Neural cell (in vitro differentiated cells): ENCODE data around the gene TBC1D25. TPM values are rescaled to one million over a fixed set of nuclear protein-coding genes. Genes with fewer than 3 reads are reported as not detected.

ENCODE experiments used
- H2AFZ ChIP-seq: fragments of 200-600, 300-800 bp; sonication (generic), shearing (Covaris generic); 2 replicates; pipeline ENCODE4 v1.6.0; 2014; ENCODE audit warnings: low read depth, mild to moderate bottlenecking, antibody characterized with exemption, low read length, moderate library complexity
- H3F3A ChIP-seq: fragments of 200-600 bp; shearing (Covaris generic); 2 replicates; pipeline ENCODE4 v1.6.1; 2016; ENCODE audit warnings: mild to moderate bottlenecking, moderate library complexity, mixed read lengths, antibody characterized with exemption, low read length; ENCODE audit not compliant: insufficient read depth, poor library complexity, severe bottlenecking
- H3K27ac ChIP-seq: fragments of 200-600, 300-800 bp; sonication (generic), shearing (Covaris generic); 2 replicates; pipeline ENCODE4 v1.5.1; 2014; ENCODE audit warnings: mild to moderate bottlenecking, low read length, moderate library complexity
- H3K27me3 ChIP-seq: fragments of 300-800, 200-600 bp; sonication (generic), shearing (Covaris generic); 2 replicates; pipeline ENCODE4 v1.6.0; 2014; ENCODE audit warnings: mild to moderate bottlenecking, low read depth, low read length, moderate library complexity; ENCODE audit not compliant: insufficient read depth
- H3K36me3 ChIP-seq: fragments of 300-800, 200-600 bp; sonication (generic), shearing (Covaris generic); 2 replicates; pipeline ENCODE4 v1.5.1; 2014; ENCODE audit warnings: mild to moderate bottlenecking, antibody characterized with exemption, low read length, moderate library complexity; ENCODE audit not compliant: insufficient read depth
- H3K4me2 ChIP-seq: fragments of 300-800, 200-600 bp; sonication (generic), shearing (Covaris generic); 2 replicates; pipeline ENCODE4 v1.6.0; 2014; ENCODE audit warnings: mild to moderate bottlenecking, low read length
- H3K4me3 ChIP-seq: fragments of 300-800, 200-600 bp; sonication (generic), shearing (Covaris generic); 2 replicates; pipeline ENCODE4 v1.5.1; 2014; ENCODE audit warnings: mild to moderate bottlenecking, low read length, moderate library complexity
- H3K79me2 ChIP-seq: fragments of 200-600 bp; shearing (Covaris generic); replicated peaks from 2 replicates; pipeline ENCODE4 v1.6.0; 2014; ENCODE audit warnings: mild to moderate bottlenecking, low read length, moderate library complexity; ENCODE audit not compliant: insufficient read depth
- H3K9ac ChIP-seq: fragments of 300-800, 200-600 bp; sonication (generic), shearing (Covaris generic); 2 replicates; pipeline ENCODE4 v1.6.1; 2016; ENCODE audit warnings: mild to moderate bottlenecking, low read length, mixed read lengths
- H3K9me2 ChIP-seq: fragments of 200-600 bp; shearing (Covaris generic); 2 replicates; pipeline ENCODE4 v1.6.1; 2016; ENCODE audit warnings: mild to moderate bottlenecking, low read length, mixed read lengths; ENCODE audit not compliant: insufficient read depth
- H3K9me3 ChIP-seq: fragments of 200-600, 300-800 bp; sonication (generic), shearing (Covaris generic); 2 replicates; pipeline ENCODE4 v1.6.1; 2016; ENCODE audit warnings: mild to moderate bottlenecking, mixed run types, low read length, moderate library complexity, mixed read lengths
- H4K20me1 ChIP-seq: fragments of 200-600 bp; shearing (Covaris generic); 2 replicates; pipeline ENCODE4 v1.6.1; 2016; ENCODE audit warnings: mild to moderate bottlenecking, mixed run types; ENCODE audit not compliant: insufficient read depth
- EP300 ChIP-seq: fragments of 450-650 bp; conservative IDR thresholded peaks from 2 replicates; pipeline ENCODE4 v1.6.1; 2014; ENCODE audit warnings: antibody characterized with exemption, mild to moderate bottlenecking, moderate library complexity; ENCODE audit not compliant: poor library complexity, severe bottlenecking
- EZH2 ChIP-seq: fragments of 200-600, 300-800 bp; shearing (Covaris generic), sonication (generic); IDR thresholded peaks from 2 replicates; pipeline ENCODE4 v1.6.1; 2014; ENCODE audit warnings: antibody characterized with exemption, low read length, borderline replicate concordance, mild to moderate bottlenecking; ENCODE audit not compliant: insufficient read depth, poor library complexity, severe bottlenecking
- MXI1 ChIP-seq: fragments of 450-650 bp; conservative IDR thresholded peaks from 2 replicates; pipeline ENCODE4 v1.6.1; 2014; ENCODE audit warnings: antibody characterized with exemption, mild to moderate bottlenecking; ENCODE audit not compliant: poor library complexity, severe bottlenecking
- POLR2AphosphoS5 ChIP-seq: IDR thresholded peaks from 2 replicates; pipeline ENCODE4 v1.6.1; 2012
- RAD21 ChIP-seq: fragments of 450-650 bp; conservative IDR thresholded peaks from 2 replicates; pipeline ENCODE4 v1.6.1; 2014; ENCODE audit warnings: antibody characterized with exemption, mild to moderate bottlenecking, moderate library complexity
- SMC3 ChIP-seq: fragments of 450-650 bp; conservative IDR thresholded peaks from 2 replicates; pipeline ENCODE4 v1.6.1; 2014; ENCODE audit warnings: antibody characterized with exemption, mild to moderate bottlenecking, moderate library complexity; ENCODE audit not compliant: poor library complexity
- TAF1 ChIP-seq: IDR thresholded peaks from 2 replicates; pipeline ENCODE4 v1.6.1; 2012; ENCODE audit warnings: low read depth
- polyA plus RNA-seq: library from polyadenylated mRNA; depleted of rRNA; stranded (reverse); fragments of >200 nt; gene quantifications from 2 replicates; pipeline ENCODE4 v1.2.3, GENCODE V29; 2014
- TF ChIP-seq, protein P1 (sequence below): IDR thresholded peaks from 2 replicates; pipeline ENCODE4 v1.6.1; 2012; ENCODE audit warnings: borderline replicate concordance
- TF ChIP-seq, protein P2 (sequence below): fragments of 450-650 bp; IDR thresholded peaks from 2 replicates; pipeline ENCODE4 v1.5.1; 2014; ENCODE audit warnings: antibody characterized with exemption, mild to moderate bottlenecking, moderate library complexity; ENCODE audit not compliant: poor library complexity, severe bottlenecking

Gene TBC1D25
- polyA plus RNA-seq, 1 donor from 2014 or later: 4.5 TPM

DNA sequence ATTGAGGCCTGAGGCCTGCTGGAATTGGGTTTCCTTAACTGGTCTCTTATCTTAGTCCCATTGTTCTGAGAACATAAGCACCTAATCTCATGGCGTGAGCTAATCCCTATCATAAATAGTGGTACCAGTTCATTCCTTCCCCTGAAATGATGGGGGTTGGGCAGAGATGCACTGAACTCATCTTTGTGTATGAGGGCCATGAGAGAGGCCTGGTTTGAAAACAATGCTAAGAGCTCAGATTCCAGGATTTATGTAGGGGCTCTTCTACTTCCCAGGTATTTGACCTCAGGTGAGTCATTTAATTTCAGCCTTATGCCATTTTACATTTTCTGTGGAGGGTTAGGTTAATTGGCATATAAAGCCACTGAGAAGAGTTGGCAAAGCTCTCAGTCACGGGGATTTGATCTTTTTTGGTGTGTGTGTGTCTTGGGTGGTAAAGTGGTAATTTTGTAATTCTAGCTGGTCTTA is 39.2 kb downstream of the TBC1D25 start:
- no peak overlapping the region for H3K27ac ChIP-seq
- no peaks in the 10 kb centered on the region for H3K9me2 ChIP-seq
- H3K36me3 ChIP-seq: no peaks in the 10 kb centered on the region
- H3K27me3 ChIP-seq: no peaks in the 10 kb centered on the region
- H2AFZ ChIP-seq: no peak overlapping the region
- no peak overlapping the region for H3K4me2 ChIP-seq
- peaks cover 9% of the 10 kb centered on the region for H3K79me2 ChIP-seq
- no peak overlapping the region for H3K9ac ChIP-seq
- H3K9me3 ChIP-seq: no peaks in the 10 kb centered on the region
- no peaks in the 10 kb centered on the region for H3F3A ChIP-seq
- no peak overlapping the region for H3K4me3 ChIP-seq
- no peak for TF ChIP-seq EZH2
- TF ChIP-seq SMC3: no peak
- TF ChIP-seq, protein P1, sequence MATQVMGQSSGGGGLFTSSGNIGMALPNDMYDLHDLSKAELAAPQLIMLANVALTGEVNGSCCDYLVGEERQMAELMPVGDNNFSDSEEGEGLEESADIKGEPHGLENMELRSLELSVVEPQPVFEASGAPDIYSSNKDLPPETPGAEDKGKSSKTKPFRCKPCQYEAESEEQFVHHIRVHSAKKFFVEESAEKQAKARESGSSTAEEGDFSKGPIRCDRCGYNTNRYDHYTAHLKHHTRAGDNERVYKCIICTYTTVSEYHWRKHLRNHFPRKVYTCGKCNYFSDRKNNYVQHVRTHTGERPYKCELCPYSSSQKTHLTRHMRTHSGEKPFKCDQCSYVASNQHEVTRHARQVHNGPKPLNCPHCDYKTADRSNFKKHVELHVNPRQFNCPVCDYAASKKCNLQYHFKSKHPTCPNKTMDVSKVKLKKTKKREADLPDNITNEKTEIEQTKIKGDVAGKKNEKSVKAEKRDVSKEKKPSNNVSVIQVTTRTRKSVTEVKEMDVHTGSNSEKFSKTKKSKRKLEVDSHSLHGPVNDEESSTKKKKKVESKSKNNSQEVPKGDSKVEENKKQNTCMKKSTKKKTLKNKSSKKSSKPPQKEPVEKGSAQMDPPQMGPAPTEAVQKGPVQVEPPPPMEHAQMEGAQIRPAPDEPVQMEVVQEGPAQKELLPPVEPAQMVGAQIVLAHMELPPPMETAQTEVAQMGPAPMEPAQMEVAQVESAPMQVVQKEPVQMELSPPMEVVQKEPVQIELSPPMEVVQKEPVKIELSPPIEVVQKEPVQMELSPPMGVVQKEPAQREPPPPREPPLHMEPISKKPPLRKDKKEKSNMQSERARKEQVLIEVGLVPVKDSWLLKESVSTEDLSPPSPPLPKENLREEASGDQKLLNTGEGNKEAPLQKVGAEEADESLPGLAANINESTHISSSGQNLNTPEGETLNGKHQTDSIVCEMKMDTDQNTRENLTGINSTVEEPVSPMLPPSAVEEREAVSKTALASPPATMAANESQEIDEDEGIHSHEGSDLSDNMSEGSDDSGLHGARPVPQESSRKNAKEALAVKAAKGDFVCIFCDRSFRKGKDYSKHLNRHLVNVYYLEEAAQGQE: no peak
- no peak for TF ChIP-seq POLR2AphosphoS5
- no peak for TF ChIP-seq RAD21
- TF ChIP-seq TAF1: no peak
- TF ChIP-seq EP300: no peak
- H4K20me1 ChIP-seq: no peaks in the 10 kb centered on the region

DNA sequence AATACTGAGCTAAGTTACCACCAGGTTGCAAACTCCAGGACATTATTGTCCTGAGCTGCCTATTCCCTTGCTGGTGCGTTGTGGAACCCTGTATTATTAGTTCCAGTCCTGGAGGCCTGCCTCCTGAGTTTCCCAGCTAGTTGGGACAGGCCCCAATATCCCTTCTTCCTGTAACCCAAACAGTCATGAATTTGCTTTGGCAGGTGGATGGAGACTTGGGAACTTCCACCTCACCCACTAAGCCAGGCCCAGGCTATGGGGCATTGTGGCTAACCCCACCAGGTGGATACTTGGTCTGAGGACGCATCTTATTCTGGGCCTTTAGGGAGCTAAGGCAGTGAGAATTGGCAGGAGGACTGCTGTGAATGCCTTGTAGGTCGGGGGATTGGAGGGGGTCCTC is 39.7 kb downstream of the TBC1D25 start:
- Histone ChIP-seq H3K79me2 (peaks cover 9% of the 10 kb centered on the region), H3K9me2 (no peaks in the 10 kb centered on the region), H3K9me3 (no peaks in the 10 kb centered on the region), H3K36me3 (no peaks in the 10 kb centered on the region), H2AFZ (no peak overlapping the region), H3F3A (no peaks in the 10 kb centered on the region), H3K27ac (no peak overlapping the region), H4K20me1 (no peaks in the 10 kb centered on the region), H3K27me3 (no peaks in the 10 kb centered on the region), H3K9ac (no peak overlapping the region), H3K4me2 (no peak overlapping the region), H3K4me3 (no peak overlapping the region)
- TF ChIP-seq EP300 (no peak), TAF1 (no peak), POLR2AphosphoS5 (no peak), EZH2 (no peak)
- TF ChIP-seq, protein P2, sequence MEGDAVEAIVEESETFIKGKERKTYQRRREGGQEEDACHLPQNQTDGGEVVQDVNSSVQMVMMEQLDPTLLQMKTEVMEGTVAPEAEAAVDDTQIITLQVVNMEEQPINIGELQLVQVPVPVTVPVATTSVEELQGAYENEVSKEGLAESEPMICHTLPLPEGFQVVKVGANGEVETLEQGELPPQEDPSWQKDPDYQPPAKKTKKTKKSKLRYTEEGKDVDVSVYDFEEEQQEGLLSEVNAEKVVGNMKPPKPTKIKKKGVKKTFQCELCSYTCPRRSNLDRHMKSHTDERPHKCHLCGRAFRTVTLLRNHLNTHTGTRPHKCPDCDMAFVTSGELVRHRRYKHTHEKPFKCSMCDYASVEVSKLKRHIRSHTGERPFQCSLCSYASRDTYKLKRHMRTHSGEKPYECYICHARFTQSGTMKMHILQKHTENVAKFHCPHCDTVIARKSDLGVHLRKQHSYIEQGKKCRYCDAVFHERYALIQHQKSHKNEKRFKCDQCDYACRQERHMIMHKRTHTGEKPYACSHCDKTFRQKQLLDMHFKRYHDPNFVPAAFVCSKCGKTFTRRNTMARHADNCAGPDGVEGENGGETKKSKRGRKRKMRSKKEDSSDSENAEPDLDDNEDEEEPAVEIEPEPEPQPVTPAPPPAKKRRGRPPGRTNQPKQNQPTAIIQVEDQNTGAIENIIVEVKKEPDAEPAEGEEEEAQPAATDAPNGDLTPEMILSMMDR: no peak

DNA sequence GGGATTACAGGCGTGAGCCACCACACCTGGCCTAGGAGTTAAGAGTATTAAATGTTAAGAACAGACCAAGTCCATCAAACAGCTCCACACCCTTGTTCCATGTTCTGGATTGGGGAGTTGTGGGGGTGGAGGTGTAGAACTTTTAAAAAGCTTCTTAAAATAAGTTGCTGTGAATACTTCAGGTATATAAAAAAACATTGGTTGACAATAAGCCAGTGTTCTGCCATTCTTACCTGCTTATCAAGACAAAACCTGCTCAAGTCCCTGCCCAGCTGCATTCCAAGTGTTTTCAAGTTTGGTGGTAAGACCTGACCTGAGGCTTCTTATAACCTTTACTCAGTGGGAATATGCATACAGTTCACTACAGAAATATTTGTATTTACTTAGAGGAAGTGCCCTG is 41.1 kb downstream of the TBC1D25 start:
- no peak overlapping the region for H3K9ac ChIP-seq
- H3K4me2 ChIP-seq: no peak overlapping the region
- TF ChIP-seq EP300 (no peak), MXI1 (no peak), EZH2 (no peak), RAD21 (no peak), SMC3 (no peak), TAF1 (no peak), POLR2AphosphoS5 (no peak)
- TF ChIP-seq, protein P1: no peak
- TF ChIP-seq, protein P2: no peak
- no peaks in the 10 kb centered on the region for H3K9me2 ChIP-seq
- H3K79me2 ChIP-seq: peaks cover 1% of the 10 kb centered on the region
- no peaks in the 10 kb centered on the region for H3K27me3 ChIP-seq
- H3F3A ChIP-seq: no peaks in the 10 kb centered on the region
- no peaks in the 10 kb centered on the region for H3K36me3 ChIP-seq
- H2AFZ ChIP-seq: no peak overlapping the region
- no peaks in the 10 kb centered on the region for H3K9me3 ChIP-seq
- no peak overlapping the region for H3K27ac ChIP-seq
- no peaks in the 10 kb centered on the region for H4K20me1 ChIP-seq
- no peak overlapping the region for H3K4me3 ChIP-seq
